ENCODE measurements around the gene RBP7. TPM values are rescaled to one million over a fixed set of nuclear protein-coding genes. Genes with fewer than 3 reads are reported as not detected.

The RBP7 gene
- total RNA-seq, 1 donor from 2014 or later, result 0.47 TPM

GRCh38 chr1:10050611-10051010 lies 53.6 kb downstream of the RBP7 start:
- TF ChIP-seq CTCF (IDR thresholded peaks at IDR 0.05), result no peak
- Mint-ChIP-seq H3K27me3 (ENCODE audit: low read depth) (no peaks in the 10 kb centered on the region), H3K36me3 (ENCODE audit: low read depth) (peaks cover 2% of the 10 kb centered on the region), H3K4me1 (ENCODE audit: low read depth) (peaks cover 36% of the 10 kb centered on the region), H3K27ac (ENCODE audit: unreplicated experiment) (peak overlapping the region; percentile 22), H3K9me3 (ENCODE audit: low read depth) (no peaks in the 10 kb centered on the region), H3K4me3 (ENCODE audit: unreplicated experiment) (no peak overlapping the region)
- DNase-seq (ENCODE audit: low spot score), result no peak

GRCh38 chr1:10051656-10052055 lies 54.6 kb downstream of the RBP7 start:
- Mint-ChIP-seq H3K4me3 (ENCODE audit: unreplicated experiment) (no peak overlapping the region), H3K27ac (ENCODE audit: unreplicated experiment) (no peak overlapping the region), H3K4me1 (ENCODE audit: low read depth) (peaks cover 36% of the 10 kb centered on the region), H3K36me3 (ENCODE audit: low read depth) (peaks cover 2% of the 10 kb centered on the region), H3K9me3 (ENCODE audit: low read depth) (no peaks in the 10 kb centered on the region), H3K27me3 (ENCODE audit: low read depth) (no peaks in the 10 kb centered on the region)
- no peak for DNase-seq (ENCODE audit: low spot score)
- TF ChIP-seq CTCF (IDR thresholded peaks at IDR 0.05), result no peak

GRCh38 chr1:10052347-10052746 lies 55.3 kb downstream of the RBP7 start:
- no peak overlapping the region for H3K27ac Mint-ChIP-seq (ENCODE audit: unreplicated experiment)
- H3K4me3 Mint-ChIP-seq (ENCODE audit: unreplicated experiment), result no peak overlapping the region
- TF ChIP-seq CTCF (IDR thresholded peaks at IDR 0.05), result no peak
- H3K36me3 Mint-ChIP-seq (ENCODE audit: low read depth), result peaks cover 2% of the 10 kb centered on the region
- H3K27me3 Mint-ChIP-seq (ENCODE audit: low read depth), result no peaks in the 10 kb centered on the region
- DNase-seq (ENCODE audit: low spot score), result no peak
- peaks cover 35% of the 10 kb centered on the region for H3K4me1 Mint-ChIP-seq (ENCODE audit: low read depth)
- no peaks in the 10 kb centered on the region for H3K9me3 Mint-ChIP-seq (ENCODE audit: low read depth)

- H3K9me3 Mint-ChIP-seq (ENCODE audit: low read depth), result no peaks in the 10 kb centered on the region
Measured at GRCh38 chr1:10054465-10054864, 57.4 kb downstream of the RBP7 start.

GRCh38 chr1:10056599-10056987 lies 59.6 kb downstream of the RBP7 start:
- no peaks in the 10 kb centered on the region for H3K9me3 Mint-ChIP-seq (ENCODE audit: low read depth)
- no peak for TF ChIP-seq CTCF (IDR thresholded peaks at IDR 0.05)
- H3K4me3 Mint-ChIP-seq (ENCODE audit: unreplicated experiment), result no peak overlapping the region
- H3K36me3 Mint-ChIP-seq (ENCODE audit: low read depth), result no peaks in the 10 kb centered on the region
- no peaks in the 10 kb centered on the region for H3K27me3 Mint-ChIP-seq (ENCODE audit: low read depth)
- peak overlapping the region; percentile 97 for H3K27ac Mint-ChIP-seq (ENCODE audit: unreplicated experiment)
- no peak for DNase-seq (ENCODE audit: low spot score)
- H3K4me1 Mint-ChIP-seq (ENCODE audit: low read depth), result peaks cover 43% of the 10 kb centered on the region

More at GRCh38 chr1:10054465-10054864, 57.4 kb downstream of the RBP7 start:
- Mint-ChIP-seq H3K27ac (ENCODE audit: unreplicated experiment) (peak overlapping the region; percentile 17), H3K4me3 (ENCODE audit: unreplicated experiment) (no peak overlapping the region), H3K4me1 (ENCODE audit: low read depth) (peaks cover 43% of the 10 kb centered on the region), H3K27me3 (ENCODE audit: low read depth) (no peaks in the 10 kb centered on the region), H3K36me3 (ENCODE audit: low read depth) (no peaks in the 10 kb centered on the region)
- DNase-seq (ENCODE audit: low spot score), result no peak
- no peak for TF ChIP-seq CTCF (IDR thresholded peaks at IDR 0.05)
